A673 (cell line): ENCODE data around the gene DNLZ. TPM values are rescaled to one million over a fixed set of nuclear protein-coding genes. Genes with fewer than 3 reads are reported as not detected.

Experiments
- BruUV-seq: library from RNA; stranded (reverse); fragments of 400-500 nt; replicated peaks from 2 replicates; lab custom pipeline; 2021; lab: Mats Ljungman, UMichigan
- CTCF ChIA-PET: fragments of 300-600 bp; sonication (Branson Sonifier 250); formaldehyde crosslinking; loops from one replicate; lab custom pipeline; 2022; ENCODE audit warnings: antibody characterized with exemption; lab: Charles Lee
- POLR2A ChIA-PET: fragments of 300-600 bp; sonication (Branson Sonifier 250); formaldehyde crosslinking; loops from one replicate; lab custom pipeline; 2022; ENCODE audit warnings: antibody characterized with exemption; ENCODE audit not compliant: low non-redundant PET; lab: Charles Lee
- DNase-seq: peaks from one replicate; pipeline ENCODE4 v3.0.0-alpha.2; 2015; ENCODE audit warnings: low spot score
- H3K27ac ChIP-seq: fragments of 200-600 bp; sonication (generic); 2 replicates; pipeline ENCODE4 v1.5.1; 2016; ENCODE audit warnings: mixed run types, low read depth, mild to moderate bottlenecking, mixed read lengths, antibody characterized with exemption, low read length; ENCODE audit not compliant: poor library complexity, severe bottlenecking
- H3K27me3 ChIP-seq: fragments of 200-600 bp; sonication (generic); replicated peaks from 2 replicates; pipeline ENCODE4 v1.6.1; 2017; ENCODE audit warnings: mixed run types, low read depth, mild to moderate bottlenecking, mixed read lengths, antibody characterized with exemption, low read length; ENCODE audit not compliant: insufficient read depth, poor library complexity
- H3K36me3 ChIP-seq: fragments of 200-600 bp; sonication (generic); 2 replicates; pipeline ENCODE4 v1.6.1; 2016; ENCODE audit warnings: mixed run types, mild to moderate bottlenecking, mixed read lengths, antibody characterized with exemption, low read length; ENCODE audit not compliant: insufficient read depth, poor library complexity, severe bottlenecking
- H3K4me1 ChIP-seq: fragments of 200-600 bp; sonication (generic); 2 replicates; pipeline ENCODE4 v1.6.1; 2017; ENCODE audit warnings: mixed run types, mild to moderate bottlenecking, mixed read lengths, antibody characterized with exemption, low read length; ENCODE audit not compliant: insufficient read depth, poor library complexity, severe bottlenecking
- H3K4me3 ChIP-seq: fragments of 200-600 bp; sonication (generic); 2 replicates; pipeline ENCODE4 v1.5.1; 2016; ENCODE audit warnings: low read depth, mixed run types, mild to moderate bottlenecking, mixed read lengths, low read length; ENCODE audit not compliant: poor library complexity, severe bottlenecking
- H3K9me3 ChIP-seq: fragments of 200-600 bp; sonication (generic); 2 replicates; pipeline ENCODE4 v1.6.1; 2016; ENCODE audit warnings: mixed run types, low read depth, mild to moderate bottlenecking, mixed read lengths, antibody characterized with exemption, low read length; ENCODE audit not compliant: poor library complexity, severe bottlenecking
- EZH2 ChIP-seq: fragments of 200-600 bp; sonication (generic); IDR thresholded peaks from 2 replicates; pipeline ENCODE4 v1.6.1; 2017; ENCODE audit warnings: borderline replicate concordance, low read depth, mild to moderate bottlenecking, mixed read lengths, antibody characterized with exemption, low read length; ENCODE audit not compliant: poor library complexity, severe bottlenecking
- intact Hi-C: fragments of 100-400 bp; cut with micrococcal nuclease; formaldehyde crosslinking; loops from one replicate; pipeline ENCODE4 v1.10.0; 2022; ENCODE audit not compliant: unreplicated experiment
- total RNA-seq: library from RNA; stranded (reverse); gene quantifications from 2 replicates; pipeline ENCODE4 v1.2.3, GENCODE V29; 2021
- TF ChIP-seq, protein P1 (sequence below): fragments of 300-800, 200-600 bp; sonication (generic); conservative IDR thresholded peaks from 2 replicates; pipeline ENCODE4 v1.5.1; 2017; ENCODE audit warnings: low read depth, mild to moderate bottlenecking, antibody characterized with exemption, low read length, moderate library complexity, mixed read lengths

The DNLZ gene
- total RNA-seq, 1 experiment from 2014 or later: 37.3 TPM

DNA sequence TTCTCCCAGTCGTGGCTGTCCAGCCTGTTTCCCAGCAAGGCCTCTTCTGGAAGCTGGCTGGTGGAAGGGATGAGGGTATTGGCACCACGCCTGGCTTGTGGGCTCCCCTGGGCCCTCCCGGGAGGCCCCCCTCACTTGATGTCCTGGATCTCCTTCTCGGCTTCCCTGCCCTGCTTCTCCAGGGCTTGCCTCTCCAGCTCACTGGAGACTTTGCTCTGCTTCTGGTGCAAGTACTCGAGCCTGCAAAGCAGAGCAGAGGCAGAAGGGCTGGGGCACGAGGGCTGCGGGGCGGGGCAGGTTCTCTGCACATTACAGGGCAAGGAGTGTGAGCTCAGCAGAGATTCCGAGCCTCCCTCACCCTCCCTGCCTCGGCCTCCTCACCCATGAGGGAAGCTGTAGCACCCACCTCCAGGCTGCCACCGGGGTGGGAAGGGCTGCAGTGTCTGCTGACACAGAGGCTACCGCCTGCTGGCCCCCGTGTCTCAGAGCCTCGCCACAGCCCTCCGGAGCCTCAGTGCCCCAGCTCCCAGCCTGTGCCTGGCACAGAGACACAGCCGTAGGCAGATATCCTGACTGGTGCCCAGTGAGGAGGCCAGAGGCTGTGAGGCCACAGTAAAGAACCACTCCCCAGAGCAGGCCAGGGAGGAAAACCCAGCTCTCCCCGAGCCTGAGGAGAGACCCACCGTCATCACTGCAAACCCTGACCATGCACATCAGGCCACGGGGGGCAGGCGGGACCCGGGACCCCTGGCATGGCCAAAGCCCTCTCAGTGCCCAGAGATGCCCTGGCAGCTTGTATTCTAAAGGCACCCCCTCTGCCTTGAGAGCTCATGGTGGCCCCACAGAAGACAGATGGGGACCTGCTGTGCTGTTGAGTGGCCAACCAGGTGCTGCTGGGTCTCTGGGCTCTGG is 29.2 kb upstream of the DNLZ start:
- CTCF ChIA-PET: no interaction called here
- no peaks in the 10 kb centered on the region for H3K9me3 ChIP-seq
- intact Hi-C loops: no loop called here
- no peaks in the 10 kb centered on the region for H3K27me3 ChIP-seq
- TF ChIP-seq, protein P1, sequence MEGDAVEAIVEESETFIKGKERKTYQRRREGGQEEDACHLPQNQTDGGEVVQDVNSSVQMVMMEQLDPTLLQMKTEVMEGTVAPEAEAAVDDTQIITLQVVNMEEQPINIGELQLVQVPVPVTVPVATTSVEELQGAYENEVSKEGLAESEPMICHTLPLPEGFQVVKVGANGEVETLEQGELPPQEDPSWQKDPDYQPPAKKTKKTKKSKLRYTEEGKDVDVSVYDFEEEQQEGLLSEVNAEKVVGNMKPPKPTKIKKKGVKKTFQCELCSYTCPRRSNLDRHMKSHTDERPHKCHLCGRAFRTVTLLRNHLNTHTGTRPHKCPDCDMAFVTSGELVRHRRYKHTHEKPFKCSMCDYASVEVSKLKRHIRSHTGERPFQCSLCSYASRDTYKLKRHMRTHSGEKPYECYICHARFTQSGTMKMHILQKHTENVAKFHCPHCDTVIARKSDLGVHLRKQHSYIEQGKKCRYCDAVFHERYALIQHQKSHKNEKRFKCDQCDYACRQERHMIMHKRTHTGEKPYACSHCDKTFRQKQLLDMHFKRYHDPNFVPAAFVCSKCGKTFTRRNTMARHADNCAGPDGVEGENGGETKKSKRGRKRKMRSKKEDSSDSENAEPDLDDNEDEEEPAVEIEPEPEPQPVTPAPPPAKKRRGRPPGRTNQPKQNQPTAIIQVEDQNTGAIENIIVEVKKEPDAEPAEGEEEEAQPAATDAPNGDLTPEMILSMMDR: no peak
- no peak for TF ChIP-seq EZH2
- POLR2A ChIA-PET: no interaction called here
- H3K27ac ChIP-seq: no peak overlapping the region
- no peak for DNase-seq
- no peaks in the 10 kb centered on the region for H3K4me1 ChIP-seq
- H3K4me3 ChIP-seq: no peak overlapping the region
- peaks cover 71% of the 10 kb centered on the region for H3K36me3 ChIP-seq
- no TSS peak for BruUV-seq

DNA sequence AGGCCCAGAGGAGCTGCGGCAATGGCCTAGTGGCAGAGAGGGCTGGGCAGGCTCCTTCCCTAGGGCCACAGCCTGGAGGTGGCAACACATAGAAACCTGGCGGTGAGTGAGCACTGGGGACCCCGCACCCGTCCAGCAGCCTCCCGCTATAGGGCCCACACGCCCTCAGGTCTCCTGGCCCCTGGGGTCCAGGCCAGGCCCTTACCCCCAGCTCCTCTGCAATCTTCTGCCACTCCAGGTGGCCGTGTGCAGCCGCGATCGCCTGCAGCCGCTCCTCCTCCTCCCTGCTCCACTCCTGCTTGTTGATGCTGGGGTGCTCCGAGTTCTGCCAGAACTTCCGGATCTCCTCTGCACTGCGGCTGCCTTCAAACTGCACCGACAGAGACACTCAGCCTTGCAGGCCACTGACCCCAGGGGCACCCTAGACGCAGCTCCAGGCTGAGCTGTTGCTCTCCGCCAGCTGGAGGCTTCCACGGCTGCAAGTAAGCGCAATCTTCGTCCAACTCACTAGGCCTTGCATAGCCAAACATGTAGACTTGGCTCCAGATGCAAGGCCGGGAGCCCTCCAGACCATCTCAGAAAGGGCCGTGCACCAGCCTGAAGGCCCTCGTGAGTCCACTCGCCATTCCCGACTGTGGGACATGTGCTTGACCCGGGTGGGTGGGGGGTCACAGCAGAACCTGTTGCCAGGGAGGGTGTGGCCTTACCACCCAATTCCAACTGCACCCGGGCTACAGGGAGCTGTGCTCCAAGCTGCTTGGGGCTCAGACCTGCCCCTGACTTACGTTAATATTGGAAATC is 28.4 kb upstream of the DNLZ start:
- CTCF ChIA-PET: no interaction called here
- Histone ChIP-seq H3K27ac (no peak overlapping the region), H3K4me3 (no peak overlapping the region), H3K9me3 (no peaks in the 10 kb centered on the region), H3K27me3 (no peaks in the 10 kb centered on the region), H3K4me1 (no peaks in the 10 kb centered on the region), H3K36me3 (peaks cover 78% of the 10 kb centered on the region)
- TF ChIP-seq EZH2: no peak
- TF ChIP-seq, protein P1: no peak
- POLR2A ChIA-PET: interaction anchor here (0.5 kb wide), 1 partner anchor 1188 kb away, joined by 3 read pairs; no protein-coding TSS in a partner anchor
- no TSS peak for BruUV-seq
- no peak for DNase-seq
- intact Hi-C loops: no loop called here

DNA sequence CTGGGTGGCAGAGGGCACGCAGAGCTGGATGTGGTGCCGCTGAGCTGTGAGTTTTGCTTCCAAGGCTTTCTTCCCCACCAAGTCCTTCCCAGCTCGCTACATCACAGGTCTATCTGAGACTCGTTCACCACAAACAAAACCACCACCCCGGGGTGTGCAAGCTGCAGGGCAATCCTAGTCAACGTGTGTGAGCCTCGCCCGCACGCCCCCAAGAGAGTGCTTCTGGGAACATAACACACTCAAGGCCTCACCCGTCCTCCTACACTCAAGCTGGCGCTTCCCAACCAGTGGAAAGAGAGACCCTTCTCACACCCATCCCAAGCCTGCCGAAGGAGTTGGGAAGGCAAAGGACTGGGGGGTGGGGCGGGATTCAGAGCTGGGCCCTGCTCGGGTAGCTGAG is 25.9 kb upstream of the DNLZ start:
- ChIA-PET CTCF (no interaction called here), POLR2A (no interaction called here)
- H3K4me3 ChIP-seq: no peak overlapping the region
- BruUV-seq: no TSS peak
- no peak for DNase-seq
- no peaks in the 10 kb centered on the region for H3K27me3 ChIP-seq
- H3K9me3 ChIP-seq: no peaks in the 10 kb centered on the region
- TF ChIP-seq EZH2: no peak
- TF ChIP-seq, protein P1: no peak
- H3K27ac ChIP-seq: no peak overlapping the region
- intact Hi-C loops: no loop called here
- H3K36me3 ChIP-seq: peaks cover 67% of the 10 kb centered on the region
- no peaks in the 10 kb centered on the region for H3K4me1 ChIP-seq
